GM18861 (cell line): ENCODE measurements around the gene ADIG.

ENCODE experiments used
- ATAC-seq: cut with Tn5 transposase; IDR thresholded peaks from one replicate; pipeline ENCODE4 v1.9.1; 2021; ENCODE audit not compliant: unreplicated experiment

Gene ADIG

GRCh38 chr20:38581013-38581412 is at the start of gene ADIG:
ADIG (plus strand) TSS chr20:38581197; CDS start chr20:38581251, 54 bp downstream.
- ATAC-seq = no peak

GRCh38 chr20:38534756-38535155 is 46.2 kb upstream of the ADIG start:
- no peak for ATAC-seq

GRCh38 chr20:38536310-38536709 is 44.7 kb upstream of the ADIG start:
- no peak for ATAC-seq

GRCh38 chr20:38537176-38537575 is 43.8 kb upstream of the ADIG start:
- ATAC-seq = no peak

- no peak for ATAC-seq
These were observed 42.2 kb upstream of the ADIG start for GRCh38 chr20:38538789-38539188.

GRCh38 chr20:38543014-38543906 is 37.7 kb upstream of the ADIG start:
- ATAC-seq = no peak

- ATAC-seq = no peak
These were observed 35.2 kb upstream of the ADIG start for GRCh38 chr20:38545771-38546170.

- ATAC-seq = no peak
These were observed 33.5 kb upstream of the ADIG start for GRCh38 chr20:38547288-38548085.

- ATAC-seq = no peak
These were observed 32.5 kb upstream of the ADIG start for GRCh38 chr20:38548356-38549083.

- no peak for ATAC-seq
These were observed 30.7 kb upstream of the ADIG start for GRCh38 chr20:38550274-38550673.

GRCh38 chr20:38551056-38551626 is 29.9 kb upstream of the ADIG start:
- ATAC-seq = no peak

GRCh38 chr20:38554986-38555385 is 26.0 kb upstream of the ADIG start:
- no peak for ATAC-seq

- ATAC-seq = no peak
These were observed 25.6 kb upstream of the ADIG start for GRCh38 chr20:38555395-38555794.

- no peak for ATAC-seq
These were observed 23.8 kb upstream of the ADIG start for GRCh38 chr20:38557174-38557573.

- ATAC-seq = no peak
These were observed 22.2 kb upstream of the ADIG start for GRCh38 chr20:38558596-38559360.

- ATAC-seq = no peak
These were observed 21.2 kb upstream of the ADIG start for GRCh38 chr20:38559764-38560163.

GRCh38 chr20:38563802-38564431 is 17.1 kb upstream of the ADIG start:
- no peak for ATAC-seq

GRCh38 chr20:38564680-38565079 is 16.3 kb upstream of the ADIG start:
- no peak for ATAC-seq

- no peak for ATAC-seq
These were observed 14.9 kb upstream of the ADIG start for GRCh38 chr20:38566036-38566598.
